ENCODE data around the gene STAM. TPM values are rescaled to one million over a fixed set of nuclear protein-coding genes. Genes with fewer than 3 reads are reported as not detected.
"Not testable (repeated sequence)": the region's sequence is repeated elsewhere in the genome, so short reads cannot be mapped to it uniquely, and the experiment has no call there.

Gene STAM
- total and polyA plus RNA-seq, 10 donors, result 5.6 to 28.6 (median 20.3) TPM

DNA sequence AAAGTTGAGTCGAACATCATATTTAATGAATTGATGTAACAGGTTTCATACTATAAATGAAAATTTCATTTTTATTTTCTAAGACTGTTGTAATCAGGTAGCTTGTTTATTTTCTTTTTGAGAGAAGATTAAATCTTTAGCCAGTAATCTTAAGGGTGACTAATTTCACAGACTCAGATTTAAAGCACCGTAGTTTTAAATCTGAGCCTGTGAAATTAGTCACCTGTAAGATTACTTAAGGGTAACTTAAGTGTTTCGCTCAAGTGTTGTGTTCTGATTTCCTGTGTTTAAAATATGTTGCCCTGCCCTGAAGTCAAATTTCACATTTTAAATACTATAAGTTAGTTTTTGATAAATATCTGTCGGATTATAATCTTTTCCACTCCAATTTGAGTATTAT is 72.2 kb downstream of the STAM start:
- Histone ChIP-seq H3K9me3 (no peaks in the 10 kb centered on the region), H3K4me1 (no peaks in the 10 kb centered on the region), H3K27ac (no peak overlapping the region), H3K36me3 (peaks cover 3 to 68% (median 50%) of the 10 kb centered on the region in 6 donors), H3K4me3 (no peak overlapping the region), H3K27me3 (replicated peaks in 1 of 7) (no peaks in the 10 kb centered on the region)
- TF ChIP-seq, protein P1, sequence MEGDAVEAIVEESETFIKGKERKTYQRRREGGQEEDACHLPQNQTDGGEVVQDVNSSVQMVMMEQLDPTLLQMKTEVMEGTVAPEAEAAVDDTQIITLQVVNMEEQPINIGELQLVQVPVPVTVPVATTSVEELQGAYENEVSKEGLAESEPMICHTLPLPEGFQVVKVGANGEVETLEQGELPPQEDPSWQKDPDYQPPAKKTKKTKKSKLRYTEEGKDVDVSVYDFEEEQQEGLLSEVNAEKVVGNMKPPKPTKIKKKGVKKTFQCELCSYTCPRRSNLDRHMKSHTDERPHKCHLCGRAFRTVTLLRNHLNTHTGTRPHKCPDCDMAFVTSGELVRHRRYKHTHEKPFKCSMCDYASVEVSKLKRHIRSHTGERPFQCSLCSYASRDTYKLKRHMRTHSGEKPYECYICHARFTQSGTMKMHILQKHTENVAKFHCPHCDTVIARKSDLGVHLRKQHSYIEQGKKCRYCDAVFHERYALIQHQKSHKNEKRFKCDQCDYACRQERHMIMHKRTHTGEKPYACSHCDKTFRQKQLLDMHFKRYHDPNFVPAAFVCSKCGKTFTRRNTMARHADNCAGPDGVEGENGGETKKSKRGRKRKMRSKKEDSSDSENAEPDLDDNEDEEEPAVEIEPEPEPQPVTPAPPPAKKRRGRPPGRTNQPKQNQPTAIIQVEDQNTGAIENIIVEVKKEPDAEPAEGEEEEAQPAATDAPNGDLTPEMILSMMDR (IDR thresholded peaks at IDR 0.05 in 8 of 11, conservative IDR thresholded peaks at IDR 0.05 in 3 of 11), result no peak
- TF ChIP-seq POLR2A (IDR thresholded peaks at IDR 0.05), result no peak
- no peak for TF ChIP-seq POLR2AphosphoS5 (IDR thresholded peaks at IDR 0.05)
- intact Hi-C loops (cut with DNase I; ENCODE audit: low total_unique reads), result no loop called here
- 94 to 100% (median 97%) methylated on average over 4 of the region's 4 CpGs for WGBS, 5 donors
- DNase-seq, result no peak

DNA sequence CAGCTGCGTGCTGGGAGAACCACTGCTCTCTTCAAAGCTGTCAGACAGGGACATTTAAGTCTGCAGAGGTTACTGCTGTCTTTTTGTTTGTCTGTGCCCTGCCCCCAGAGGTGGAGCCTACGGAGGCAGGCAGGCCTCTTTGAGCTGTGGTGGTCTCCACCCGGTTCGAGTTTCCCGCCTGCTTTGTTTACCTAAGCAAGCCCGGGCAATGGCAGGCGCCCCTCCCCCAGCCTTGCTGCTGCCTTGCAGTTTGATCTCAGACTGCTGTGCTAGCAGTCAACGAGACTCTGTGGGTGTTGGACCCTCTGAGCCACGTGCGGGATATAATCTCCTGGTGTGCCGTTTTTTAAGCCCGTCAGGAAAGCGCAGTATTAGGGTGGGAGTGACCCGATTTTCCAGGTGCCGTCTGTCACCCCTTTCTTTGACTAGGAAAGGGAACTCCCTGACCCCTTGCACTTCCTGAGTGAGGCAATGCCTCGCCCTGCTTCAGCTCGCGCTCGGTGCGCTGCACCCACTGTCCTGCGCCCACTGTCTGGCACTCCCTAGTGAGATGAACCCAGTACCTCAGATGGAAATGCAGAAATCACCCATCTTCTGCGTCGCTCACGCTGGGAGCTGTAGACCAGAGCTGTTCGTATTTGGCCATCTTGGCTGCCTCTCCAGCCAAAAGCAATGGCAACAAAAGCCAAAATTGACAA is 78.5 kb downstream of the STAM start:
- DNase-seq; H3K27ac ChIP-seq; H3K9me3 ChIP-seq; H3K27me3 ChIP-seq (replicated peaks in 1 of 7); intact Hi-C loops (cut with DNase I; ENCODE audit: low total_unique reads); H3K4me1 ChIP-seq; H3K4me3 ChIP-seq: not testable (repeated sequence)
- 92 to 96% (median 93%) methylated on average over 22 to 25 of the region's 25 CpGs for WGBS, 5 donors
- H3K36me3 ChIP-seq, result peaks cover 0 to 23% (median 2%) of the 10 kb centered on the region in 6 donors

DNA sequence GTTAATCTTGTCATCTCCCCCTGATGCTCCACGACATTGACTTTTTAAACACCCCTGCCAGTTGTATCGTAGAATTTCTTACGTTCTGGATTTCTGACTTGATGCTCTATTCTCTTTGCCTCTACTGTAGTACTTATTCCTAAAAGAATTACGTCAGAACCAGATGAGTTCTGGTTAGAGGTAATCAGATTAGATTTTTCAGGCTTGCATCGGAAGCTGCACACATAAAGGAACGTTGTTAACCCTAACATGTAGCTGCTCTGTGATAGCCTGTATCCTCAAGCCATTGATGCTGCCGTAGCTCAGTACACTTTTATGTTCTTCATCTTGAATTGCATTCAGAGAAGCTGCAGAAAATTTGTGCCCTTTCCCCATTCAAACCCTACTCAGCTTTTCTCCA is 81.8 kb downstream of the STAM start:
- 80 to 93% (median 91%) methylated on average over 7 of the region's 7 CpGs for WGBS, 5 donors
- H3K36me3 ChIP-seq, result peaks cover 0 to 19% (median 0%) of the 10 kb centered on the region in 6 donors
- no peaks in the 10 kb centered on the region for H3K4me1 ChIP-seq
- TF ChIP-seq POLR2AphosphoS5 (IDR thresholded peaks at IDR 0.05) (no peak), POLR2A (IDR thresholded peaks at IDR 0.05) (no peak)
- TF ChIP-seq, protein P1 (IDR thresholded peaks at IDR 0.05 in 8 of 11, conservative IDR thresholded peaks at IDR 0.05 in 3 of 11), result no peak
- intact Hi-C loops (cut with DNase I; ENCODE audit: low total_unique reads), result no loop called here
- H3K27ac ChIP-seq, result no peak overlapping the region
- DNase-seq, result no peak
- H3K27me3 ChIP-seq (replicated peaks in 1 of 7), result no peaks in the 10 kb centered on the region
- H3K4me3 ChIP-seq, result no peak overlapping the region
- H3K9me3 ChIP-seq, result peaks cover 0 to 7% (median 0%) of the 10 kb centered on the region in 8 donors

DNA sequence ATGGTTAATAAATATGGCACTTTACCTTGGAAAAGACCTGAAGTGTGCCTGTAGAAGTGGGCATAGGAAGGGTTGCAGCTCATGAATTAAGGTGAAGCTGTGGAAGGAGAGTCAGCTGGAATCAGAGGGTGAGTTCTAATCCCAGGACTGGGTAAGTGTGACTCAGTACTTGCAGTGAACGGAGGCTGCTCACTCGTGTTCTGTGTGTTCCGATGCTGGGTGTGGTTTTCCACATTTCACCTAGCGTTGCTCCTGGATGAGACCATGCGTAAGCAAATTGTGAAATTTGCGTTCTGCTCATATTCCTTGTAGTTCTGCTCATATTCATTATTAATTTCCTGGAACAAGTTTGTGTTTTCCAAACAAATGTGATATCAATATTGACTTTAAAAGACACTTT is 85.7 kb downstream of the STAM start:
- H3K36me3 ChIP-seq, result no peaks in the 10 kb centered on the region
- no peak overlapping the region for H3K4me3 ChIP-seq
- H3K27me3 ChIP-seq (replicated peaks in 1 of 7), result no peaks in the 10 kb centered on the region
- H3K27ac ChIP-seq, result no peak overlapping the region
- H3K4me1 ChIP-seq, result peaks cover 0 to 2% (median 0%) of the 10 kb centered on the region in 6 donors
- no peak for DNase-seq
- TF ChIP-seq POLR2A (IDR thresholded peaks at IDR 0.05) (no peak), POLR2AphosphoS5 (IDR thresholded peaks at IDR 0.05) (no peak)
- WGBS, 5 donors, result 88 to 99% (median 93%) methylated on average over 6 of the region's 6 CpGs
- no peaks in the 10 kb centered on the region for H3K9me3 ChIP-seq
- intact Hi-C loops (cut with DNase I; ENCODE audit: low total_unique reads), result no loop called here

DNA sequence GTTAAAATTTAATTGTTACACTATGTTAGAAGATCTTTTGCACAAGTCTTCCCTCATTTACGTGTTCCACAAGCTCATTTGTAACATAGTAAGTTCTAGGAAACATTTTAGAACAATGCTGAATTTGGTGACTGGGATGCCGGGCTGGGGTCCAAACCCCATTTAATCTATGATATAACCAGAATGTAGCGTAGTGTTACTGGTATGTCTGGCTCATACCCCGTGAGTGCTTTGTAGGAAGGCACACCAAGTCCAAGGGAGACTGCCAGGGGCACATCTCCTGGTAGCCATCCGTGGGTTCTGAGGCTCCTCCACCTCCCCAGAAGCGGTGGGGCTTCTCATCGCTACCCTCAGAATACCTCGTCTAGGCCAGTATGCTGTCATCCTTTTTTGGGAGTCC is 86.7 kb downstream of the STAM start:
- Histone ChIP-seq H3K27ac (no peak overlapping the region), H3K4me1 (peaks cover 0 to 13% (median under 1%) of the 10 kb centered on the region in 6 donors), H3K4me3 (no peak overlapping the region), H3K36me3 (no peaks in the 10 kb centered on the region), H3K9me3 (no peaks in the 10 kb centered on the region), H3K27me3 (replicated peaks in 1 of 7) (no peaks in the 10 kb centered on the region)
- 89 to 95% (median 92%) methylated on average over 8 of the region's 8 CpGs for WGBS, 5 donors
- TF ChIP-seq POLR2AphosphoS5 (IDR thresholded peaks at IDR 0.05), result no peak
- no peak for TF ChIP-seq POLR2A (IDR thresholded peaks at IDR 0.05)
- TF ChIP-seq, protein P1 (IDR thresholded peaks at IDR 0.05 in 8 of 11, conservative IDR thresholded peaks at IDR 0.05 in 3 of 11), result no peak
- intact Hi-C loops (cut with DNase I; ENCODE audit: low total_unique reads), result no loop called here
- no peak for DNase-seq

Measured in spleen (tissue), 11 donors.